ENCODE results near the gene NCAPG2. TPM values are rescaled to one million over a fixed set of nuclear protein-coding genes. Genes with fewer than 3 reads are reported as not detected.

The NCAPG2 gene
- total RNA-seq, 1 donor from 2014 or later = 3.2 TPM

GRCh38 chr7:158651968-158652565 is 52.5 kb downstream of the NCAPG2 start:
- H3K36me3 ChIP-seq (ENCODE audit: control insufficient read depth, insufficient read depth, low read length) = peaks cover 1% of the 10 kb centered on the region
- no peaks in the 10 kb centered on the region for H3K27me3 ChIP-seq (ENCODE audit: control insufficient read depth, insufficient read depth, low read length)
- no peak for FAIRE-seq
- no peak for TF ChIP-seq CTCF (IDR thresholded peaks at IDR 0.05; ENCODE audit: insufficient read depth, low read length, severe bottlenecking)
- no peak overlapping the region for H3K4me3 ChIP-seq (ENCODE audit: low read depth, low read length)
- no peak for DNase-seq (ENCODE audit: low read depth)

- FAIRE-seq = no peak
- no peak overlapping the region for H3K4me3 ChIP-seq (ENCODE audit: low read depth, low read length)
- peaks cover 1% of the 10 kb centered on the region for H3K36me3 ChIP-seq (ENCODE audit: control insufficient read depth, insufficient read depth, low read length)
- peak; percentile 32 for DNase-seq (ENCODE audit: low read depth)
- no peaks in the 10 kb centered on the region for H3K27me3 ChIP-seq (ENCODE audit: control insufficient read depth, insufficient read depth, low read length)
- no peak for TF ChIP-seq CTCF (IDR thresholded peaks at IDR 0.05; ENCODE audit: insufficient read depth, low read length, severe bottlenecking)
These were observed 53.8 kb downstream of the NCAPG2 start for GRCh38 chr7:158650821-158651225.

- Histone ChIP-seq H3K4me3 (ENCODE audit: low read depth, low read length) (no peak overlapping the region), H3K27me3 (ENCODE audit: control insufficient read depth, insufficient read depth, low read length) (no peaks in the 10 kb centered on the region), H3K36me3 (ENCODE audit: control insufficient read depth, insufficient read depth, low read length) (no peaks in the 10 kb centered on the region)
- TF ChIP-seq CTCF (IDR thresholded peaks at IDR 0.05; ENCODE audit: insufficient read depth, low read length, severe bottlenecking) = no peak
- DNase-seq (ENCODE audit: low read depth) (peak; percentile 91), FAIRE-seq (no peak)
These were observed 55.3 kb downstream of the NCAPG2 start for GRCh38 chr7:158649279-158649678.

- H3K4me3 ChIP-seq (ENCODE audit: low read depth, low read length) = no peak overlapping the region
- DNase-seq (ENCODE audit: low read depth) (no peak), FAIRE-seq (peak; percentile 77)
- TF ChIP-seq CTCF (IDR thresholded peaks at IDR 0.05; ENCODE audit: insufficient read depth, low read length, severe bottlenecking) = no peak
- H3K27me3 ChIP-seq (ENCODE audit: control insufficient read depth, insufficient read depth, low read length) = no peaks in the 10 kb centered on the region
- no peaks in the 10 kb centered on the region for H3K36me3 ChIP-seq (ENCODE audit: control insufficient read depth, insufficient read depth, low read length)
These were observed 55.8 kb downstream of the NCAPG2 start for GRCh38 chr7:158648787-158649186.

- H3K36me3 ChIP-seq (ENCODE audit: control insufficient read depth, insufficient read depth, low read length) = no peaks in the 10 kb centered on the region
- DNase-seq (ENCODE audit: low read depth) (no peak), FAIRE-seq (no peak)
- TF ChIP-seq CTCF (IDR thresholded peaks at IDR 0.05; ENCODE audit: insufficient read depth, low read length, severe bottlenecking) = no peak
- H3K27me3 ChIP-seq (ENCODE audit: control insufficient read depth, insufficient read depth, low read length) = no peaks in the 10 kb centered on the region
- no peak overlapping the region for H3K4me3 ChIP-seq (ENCODE audit: low read depth, low read length)
These were observed 56.4 kb downstream of the NCAPG2 start for GRCh38 chr7:158648168-158648567.

GRCh38 chr7:158647475-158647792 is 57.2 kb downstream of the NCAPG2 start:
- FAIRE-seq (no peak), DNase-seq (ENCODE audit: low read depth) (no peak)
- TF ChIP-seq CTCF (IDR thresholded peaks at IDR 0.05; ENCODE audit: insufficient read depth, low read length, severe bottlenecking) = no peak
- H3K4me3 ChIP-seq (ENCODE audit: low read depth, low read length) = no peak overlapping the region
- no peaks in the 10 kb centered on the region for H3K36me3 ChIP-seq (ENCODE audit: control insufficient read depth, insufficient read depth, low read length)
- H3K27me3 ChIP-seq (ENCODE audit: control insufficient read depth, insufficient read depth, low read length) = no peaks in the 10 kb centered on the region

All from bronchial epithelial cell (primary cell).